Choroid plexus epithelial cell (primary cell): ENCODE results near the gene PMEPA1.

Experiments
- DNase-seq: peaks from one replicate; pipeline ENCODE4 v3.0.0-alpha.2; 2010; ENCODE audit warnings: low read depth
- H3K4me3 ChIP-seq: 2 replicates; pipeline ENCODE4 v1.5.1; 2011; ENCODE audit warnings: low read depth, mild to moderate bottlenecking, control low read depth, low read length, moderate library complexity
- TF ChIP-seq, protein P1 (sequence below): conservative IDR thresholded peaks from 2 replicates; pipeline ENCODE4 v1.5.1; 2011; ENCODE audit warnings: low read depth, mild to moderate bottlenecking, control low read depth, inconsistent platforms, low read length, moderate library complexity

The PMEPA1 gene

DNA sequence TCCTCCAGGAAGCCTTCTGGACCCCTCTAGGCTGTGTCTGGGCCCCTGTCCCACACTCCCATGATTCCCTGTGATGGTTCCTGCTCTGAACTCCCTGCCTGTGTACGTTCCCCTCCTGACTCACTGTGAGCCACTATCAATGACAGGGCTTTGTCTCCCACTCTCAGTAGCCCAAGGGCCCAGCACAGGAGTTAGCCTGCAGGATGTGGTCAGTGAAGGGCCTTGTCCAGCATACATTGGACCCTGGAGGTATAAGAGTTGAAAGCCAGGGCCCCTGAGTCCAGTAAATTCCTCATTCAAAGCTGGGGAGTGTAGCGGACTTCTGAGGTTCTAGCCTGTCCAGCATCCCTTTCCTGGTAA, 108.6 kb downstream of the PMEPA1 start:
- H3K4me3 ChIP-seq = no peak overlapping the region
- no peak for DNase-seq
- TF ChIP-seq, protein P1, sequence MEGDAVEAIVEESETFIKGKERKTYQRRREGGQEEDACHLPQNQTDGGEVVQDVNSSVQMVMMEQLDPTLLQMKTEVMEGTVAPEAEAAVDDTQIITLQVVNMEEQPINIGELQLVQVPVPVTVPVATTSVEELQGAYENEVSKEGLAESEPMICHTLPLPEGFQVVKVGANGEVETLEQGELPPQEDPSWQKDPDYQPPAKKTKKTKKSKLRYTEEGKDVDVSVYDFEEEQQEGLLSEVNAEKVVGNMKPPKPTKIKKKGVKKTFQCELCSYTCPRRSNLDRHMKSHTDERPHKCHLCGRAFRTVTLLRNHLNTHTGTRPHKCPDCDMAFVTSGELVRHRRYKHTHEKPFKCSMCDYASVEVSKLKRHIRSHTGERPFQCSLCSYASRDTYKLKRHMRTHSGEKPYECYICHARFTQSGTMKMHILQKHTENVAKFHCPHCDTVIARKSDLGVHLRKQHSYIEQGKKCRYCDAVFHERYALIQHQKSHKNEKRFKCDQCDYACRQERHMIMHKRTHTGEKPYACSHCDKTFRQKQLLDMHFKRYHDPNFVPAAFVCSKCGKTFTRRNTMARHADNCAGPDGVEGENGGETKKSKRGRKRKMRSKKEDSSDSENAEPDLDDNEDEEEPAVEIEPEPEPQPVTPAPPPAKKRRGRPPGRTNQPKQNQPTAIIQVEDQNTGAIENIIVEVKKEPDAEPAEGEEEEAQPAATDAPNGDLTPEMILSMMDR = no peak

DNA sequence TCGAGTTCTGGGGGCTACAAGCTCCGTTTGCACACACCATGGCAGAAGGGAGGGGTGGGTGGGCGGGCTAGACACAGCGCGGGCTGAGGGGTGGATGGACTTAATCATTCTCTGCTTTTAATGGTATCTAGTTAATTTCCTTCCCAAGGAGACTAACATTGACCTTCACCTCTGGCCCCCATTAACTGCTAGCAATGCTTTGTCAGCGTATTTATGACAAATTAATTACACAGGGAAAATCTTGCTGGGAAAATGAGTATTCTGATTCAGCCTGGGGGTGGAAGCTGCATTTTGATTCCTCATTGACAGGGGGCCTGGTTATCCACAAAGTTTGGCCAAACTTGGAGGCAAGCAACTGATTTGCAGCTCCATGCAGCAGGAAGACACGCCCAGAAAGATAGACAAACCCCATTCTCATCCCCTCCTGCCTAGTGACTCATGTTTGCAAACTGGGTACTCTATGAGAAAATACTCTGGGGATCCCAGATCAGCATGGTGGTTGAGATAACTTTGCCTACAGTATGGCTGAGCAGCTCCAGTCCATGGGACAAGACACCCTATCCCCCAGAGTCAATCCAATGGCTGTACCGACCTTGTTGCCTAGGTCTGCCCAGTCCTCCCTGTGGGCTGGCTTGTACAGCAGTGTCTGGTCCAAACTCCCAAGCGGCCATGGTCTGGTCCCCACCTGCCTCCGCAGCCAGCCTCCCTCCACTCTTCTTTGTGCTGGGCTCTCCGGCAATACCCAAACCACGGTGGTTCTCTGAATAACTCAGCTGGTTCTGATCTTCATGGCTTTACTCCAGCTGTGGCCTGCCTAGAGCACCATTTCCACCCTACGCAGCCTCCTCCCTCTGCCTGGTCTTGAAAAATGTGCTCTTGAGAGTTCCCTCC, 109.2 kb downstream of the PMEPA1 start:
- DNase-seq = peak; percentile 3
- no peak overlapping the region for H3K4me3 ChIP-seq
- TF ChIP-seq, protein P1 = no peak

DNA sequence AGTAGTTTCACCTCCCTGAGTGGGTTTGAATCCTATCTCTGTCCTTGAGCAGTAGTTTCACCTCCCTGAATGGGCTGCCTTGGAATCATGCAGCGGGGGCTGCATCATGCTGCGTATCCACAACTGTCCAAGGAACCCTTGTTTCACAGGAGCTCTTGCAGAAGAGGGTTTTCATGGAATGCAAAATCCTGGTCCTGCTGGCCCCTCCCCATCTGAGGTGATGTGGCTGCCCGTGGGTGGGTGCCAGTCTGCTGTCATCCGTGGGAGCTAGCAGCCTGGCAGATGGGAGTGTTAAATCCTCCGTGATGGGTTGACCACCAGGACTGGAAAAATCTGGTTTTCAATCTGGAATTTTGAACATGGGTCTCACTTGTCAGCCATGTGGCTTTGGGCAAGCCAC, 111.3 kb downstream of the PMEPA1 start:
- TF ChIP-seq, protein P1 = no peak
- no peak overlapping the region for H3K4me3 ChIP-seq
- DNase-seq = no peak
